ENCODE results near the gene GUCD1.

Gene GUCD1

DNA sequence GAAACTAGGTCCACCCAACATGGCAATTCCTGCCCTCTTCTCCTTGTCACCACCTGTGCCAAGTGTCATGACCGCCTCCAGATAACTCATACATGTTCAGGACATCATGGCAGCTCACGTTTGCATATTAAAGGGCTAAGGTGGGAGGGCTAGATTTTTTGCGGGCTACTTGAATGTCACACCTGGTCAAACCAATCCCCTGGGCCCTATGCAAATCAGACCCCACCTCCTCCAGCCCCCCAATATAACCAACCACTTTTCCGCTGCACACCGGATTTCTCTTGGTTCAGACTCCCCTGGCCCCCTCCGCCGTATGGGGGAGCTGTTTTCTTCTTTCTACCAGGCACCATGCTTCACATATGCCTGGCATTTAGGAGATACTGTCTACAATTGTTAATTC lies 47.2 kb downstream of the GUCD1 start:
- Histone ChIP-seq H3K4me1 (ENCODE audit: insufficient read depth, low read length) (peaks cover 14% of the 10 kb centered on the region), H3K27ac (ENCODE audit: low read depth, low read length) (no peak overlapping the region)
- 33% methylated on average over 5 of the region's 7 CpGs for WGBS

DNA sequence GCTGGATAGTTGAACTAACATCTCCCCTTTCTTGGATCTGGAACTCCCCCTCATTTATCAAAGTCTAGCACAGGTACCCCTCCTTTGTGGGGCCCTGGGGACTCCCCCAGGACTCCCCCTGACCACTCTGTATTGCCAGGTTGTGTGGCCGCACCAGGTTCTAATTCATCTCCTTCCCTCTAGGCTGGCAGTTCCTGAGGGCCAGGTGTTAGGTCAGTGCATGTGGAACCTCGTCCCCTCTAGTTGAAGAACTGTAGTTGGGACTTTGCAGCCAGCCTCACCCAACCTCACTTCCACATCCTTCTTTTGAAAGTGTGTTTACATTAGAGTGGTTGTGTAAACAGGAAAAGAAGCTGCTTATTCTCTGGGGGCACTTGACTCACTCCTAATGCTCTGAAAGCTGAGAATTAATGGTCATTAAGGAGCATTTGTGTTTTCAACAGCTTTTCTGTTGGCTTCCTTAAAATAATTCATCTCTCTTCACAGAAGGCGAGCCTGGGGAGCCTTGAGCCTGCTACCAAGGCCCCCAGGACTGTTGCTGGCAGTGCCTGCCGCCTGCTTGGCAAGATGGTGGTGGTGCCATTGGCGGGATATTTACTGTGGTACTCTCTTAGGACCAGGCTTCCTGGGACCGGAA lies 48.0 kb downstream of the GUCD1 start:
- H3K9me3 ChIP-seq (ENCODE audit: insufficient read depth, low read depth, low read length) = no peaks in the 10 kb centered on the region
- H3K27me3 ChIP-seq (ENCODE audit: insufficient read depth, low read length) = no peaks in the 10 kb centered on the region
- no peaks in the 10 kb centered on the region for H3K36me3 ChIP-seq (ENCODE audit: insufficient read depth, low read length)
- no peak overlapping the region for H3K9ac ChIP-seq (ENCODE audit: low read depth, low read length)
- peak overlapping the region; percentile 64 for H3K27ac ChIP-seq (ENCODE audit: low read depth, low read length)
- WGBS = 39% methylated on average over 5 of the region's 6 CpGs
- H3K4me3 ChIP-seq (ENCODE audit: low read length) = peak overlapping the region; percentile 33; the same call in 1 of the 2 replicates
- H3K4me1 ChIP-seq (ENCODE audit: insufficient read depth, low read length) = peaks cover 14% of the 10 kb centered on the region

More for the DNA sequence above, 47.2 kb downstream of the GUCD1 start:
- no peak overlapping the region for H3K9ac ChIP-seq (ENCODE audit: low read depth, low read length)
- H3K27me3 ChIP-seq (ENCODE audit: insufficient read depth, low read length) = no peaks in the 10 kb centered on the region
- peak overlapping the region; percentile 33; the same call in 1 of the 2 replicates for H3K4me3 ChIP-seq (ENCODE audit: low read length)
- H3K36me3 ChIP-seq (ENCODE audit: insufficient read depth, low read length) = no peaks in the 10 kb centered on the region
- H3K9me3 ChIP-seq (ENCODE audit: insufficient read depth, low read depth, low read length) = no peaks in the 10 kb centered on the region

DNA sequence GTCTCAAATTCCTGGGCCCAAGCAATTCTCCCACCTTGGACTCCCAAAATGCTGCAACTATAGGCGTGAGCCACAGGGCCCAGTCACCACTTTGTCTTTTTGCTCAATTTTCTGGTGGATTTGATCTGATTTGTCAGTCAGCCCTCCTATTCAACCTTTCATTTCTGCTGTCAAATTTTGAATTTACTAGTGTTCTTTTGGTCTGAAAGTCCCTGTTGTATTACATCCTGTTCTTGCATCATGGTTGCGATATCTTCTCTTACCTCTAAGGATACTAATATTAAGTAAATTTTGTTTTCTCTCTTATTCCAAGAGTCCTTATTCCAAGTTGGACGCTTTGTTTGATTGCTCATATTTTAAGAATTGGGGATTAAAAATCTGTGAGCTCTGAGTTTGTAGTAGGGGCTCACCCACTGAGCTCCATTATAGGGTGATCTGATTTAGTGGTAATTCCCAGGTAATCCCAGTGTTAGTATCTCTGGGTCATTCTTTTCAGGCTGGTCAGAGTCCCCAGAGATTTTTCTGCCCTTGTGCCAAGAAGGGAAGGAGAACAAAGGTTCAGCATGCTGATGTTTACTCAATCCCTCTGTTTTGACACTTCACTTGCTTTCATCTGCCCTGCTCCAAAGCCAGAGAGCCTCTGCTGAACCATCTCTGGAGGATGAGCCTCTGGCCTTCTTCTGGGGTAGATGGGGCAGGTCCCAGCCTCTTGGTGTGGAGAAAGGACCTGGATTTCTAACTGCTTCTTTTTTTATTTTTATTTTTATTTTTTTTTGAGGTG lies 49.8 kb downstream of the GUCD1 start:
- Histone ChIP-seq H3K9me3 (ENCODE audit: insufficient read depth, low read depth, low read length) (no peaks in the 10 kb centered on the region), H3K27ac (ENCODE audit: low read depth, low read length) (no peak overlapping the region), H3K4me1 (ENCODE audit: insufficient read depth, low read length) (peaks cover 14% of the 10 kb centered on the region), H3K4me3 (ENCODE audit: low read length) (no peak overlapping the region), H3K27me3 (ENCODE audit: insufficient read depth, low read length) (no peaks in the 10 kb centered on the region), H3K36me3 (ENCODE audit: insufficient read depth, low read length) (no peaks in the 10 kb centered on the region), H3K9ac (ENCODE audit: low read depth, low read length) (no peak overlapping the region)
- 89% methylated on average over 2 of the region's 3 CpGs for WGBS

DNA sequence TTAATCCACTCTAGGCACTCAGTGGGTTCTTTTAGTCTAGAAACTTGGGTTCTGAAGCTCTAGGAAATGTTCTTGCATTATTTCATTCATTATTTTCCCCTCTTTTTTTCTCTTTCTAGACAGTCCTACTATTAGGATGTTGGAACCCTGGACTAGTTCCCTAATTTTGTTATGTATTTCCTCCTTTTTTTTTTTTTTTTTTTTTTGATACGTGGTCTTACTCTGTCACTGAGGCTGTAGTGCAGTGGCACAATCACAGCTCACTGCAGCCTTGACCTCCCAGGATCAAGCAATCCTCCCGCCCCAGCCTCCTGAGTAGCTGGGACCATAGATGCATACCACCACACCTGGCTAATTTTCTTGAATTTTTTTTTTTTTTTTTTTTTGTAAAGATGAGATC lies 50.4 kb downstream of the GUCD1 start:
- WGBS = 95% methylated on average over 2 of the region's 2 CpGs
- Histone ChIP-seq H3K27me3 (ENCODE audit: insufficient read depth, low read length) (no peaks in the 10 kb centered on the region), H3K9ac (ENCODE audit: low read depth, low read length) (no peak overlapping the region), H3K4me3 (ENCODE audit: low read length) (no peak overlapping the region), H3K27ac (ENCODE audit: low read depth, low read length) (no peak overlapping the region), H3K36me3 (ENCODE audit: insufficient read depth, low read length) (no peaks in the 10 kb centered on the region), H3K9me3 (ENCODE audit: insufficient read depth, low read depth, low read length) (no peaks in the 10 kb centered on the region), H3K4me1 (ENCODE audit: insufficient read depth, low read length) (peaks cover 14% of the 10 kb centered on the region)

DNA sequence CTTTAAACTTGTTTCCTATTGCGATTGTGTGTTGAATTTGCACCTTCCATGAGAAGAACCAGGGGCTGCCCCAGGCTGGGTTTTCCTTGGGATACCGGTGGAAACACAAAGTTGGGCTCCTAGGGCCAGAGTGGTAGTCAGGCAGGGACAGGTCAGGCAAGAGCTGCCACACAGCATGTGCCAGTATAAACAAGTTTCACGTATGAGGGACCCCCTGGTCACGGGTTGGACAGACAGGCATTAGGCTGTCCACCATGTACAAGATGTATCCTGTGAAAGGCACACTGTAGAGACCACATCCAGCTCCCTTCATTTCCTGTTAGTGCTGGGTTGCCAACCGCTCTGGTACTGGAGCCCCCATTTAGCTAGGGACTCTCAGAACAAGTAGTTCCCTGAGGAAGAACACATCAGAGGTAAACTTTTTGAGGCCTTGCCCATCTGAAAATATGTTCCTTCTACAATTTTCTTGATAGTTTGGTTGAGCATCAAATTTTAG lies 51.0 kb downstream of the GUCD1 start:
- WGBS = 93% methylated on average over 5 of the region's 5 CpGs
- Histone ChIP-seq H3K36me3 (ENCODE audit: insufficient read depth, low read length) (no peaks in the 10 kb centered on the region), H3K4me3 (ENCODE audit: low read length) (no peak overlapping the region), H3K9me3 (ENCODE audit: insufficient read depth, low read depth, low read length) (no peaks in the 10 kb centered on the region), H3K27ac (ENCODE audit: low read depth, low read length) (no peak overlapping the region), H3K4me1 (ENCODE audit: insufficient read depth, low read length) (peaks cover 14% of the 10 kb centered on the region), H3K9ac (ENCODE audit: low read depth, low read length) (no peak overlapping the region), H3K27me3 (ENCODE audit: insufficient read depth, low read length) (no peaks in the 10 kb centered on the region)

DNA sequence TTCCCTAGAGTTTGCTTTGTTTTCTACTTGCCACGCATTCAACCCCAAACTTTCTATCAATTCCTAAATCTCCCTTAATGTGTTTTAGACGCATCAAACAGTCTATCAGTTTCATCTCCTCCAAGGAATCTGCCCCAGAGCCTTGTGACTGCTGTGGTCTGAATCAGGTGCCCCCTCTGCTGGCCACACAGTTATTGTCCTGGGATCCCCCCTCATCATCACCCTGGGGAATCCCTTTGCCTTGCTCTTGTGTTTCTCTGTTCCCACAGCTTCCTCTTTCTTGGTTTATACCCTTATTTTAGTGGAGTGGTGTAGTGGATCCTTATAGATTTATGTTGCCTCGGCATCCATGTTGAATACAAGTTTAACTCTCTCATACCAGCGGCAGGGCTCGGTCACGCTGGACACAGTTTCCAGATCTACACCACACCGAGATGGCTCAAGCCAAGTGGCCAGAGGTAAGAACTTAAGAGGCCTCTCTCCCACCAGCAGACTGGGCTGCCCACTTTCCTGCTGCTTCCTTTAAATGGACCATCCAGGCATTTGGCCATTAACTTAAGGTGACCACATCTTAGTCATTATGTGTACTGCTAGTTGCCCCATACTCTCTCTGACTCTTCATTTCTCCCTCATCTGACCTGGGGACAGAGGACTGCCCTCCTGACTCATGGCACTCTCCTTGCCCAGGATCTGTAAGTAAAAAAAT lies 51.6 kb downstream of the GUCD1 start:
- H3K36me3 ChIP-seq (ENCODE audit: insufficient read depth, low read length) = no peaks in the 10 kb centered on the region
- H3K9me3 ChIP-seq (ENCODE audit: insufficient read depth, low read depth, low read length) = no peaks in the 10 kb centered on the region
- H3K4me3 ChIP-seq (ENCODE audit: low read length) = no peak overlapping the region
- peaks cover 14% of the 10 kb centered on the region for H3K4me1 ChIP-seq (ENCODE audit: insufficient read depth, low read length)
- no peaks in the 10 kb centered on the region for H3K27me3 ChIP-seq (ENCODE audit: insufficient read depth, low read length)
- no peak overlapping the region for H3K9ac ChIP-seq (ENCODE audit: low read depth, low read length)
- 87% methylated on average over 7 of the region's 7 CpGs for WGBS
- no peak overlapping the region for H3K27ac ChIP-seq (ENCODE audit: low read depth, low read length)

DNA sequence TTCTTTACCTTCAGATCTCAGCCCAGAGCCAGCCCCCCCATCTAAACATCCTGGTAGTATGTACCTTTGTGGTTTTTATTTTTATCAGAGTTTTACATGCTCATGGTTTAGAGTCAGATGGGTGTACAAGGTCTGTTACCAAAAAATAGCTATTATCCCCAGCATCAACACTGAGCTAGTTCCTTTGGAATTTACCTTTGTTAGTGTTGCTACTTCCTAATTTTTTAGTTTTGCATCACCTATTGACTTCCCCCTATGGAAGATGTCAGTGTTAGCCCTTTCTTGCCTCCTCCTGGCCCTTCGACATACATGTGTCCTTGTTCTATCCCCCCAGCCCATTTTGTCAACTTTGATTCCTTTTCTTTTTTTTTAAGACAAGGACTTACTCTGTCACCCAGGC lies 52.4 kb downstream of the GUCD1 start:
- Histone ChIP-seq H3K27ac (ENCODE audit: low read depth, low read length) (no peak overlapping the region), H3K9me3 (ENCODE audit: insufficient read depth, low read depth, low read length) (no peaks in the 10 kb centered on the region), H3K36me3 (ENCODE audit: insufficient read depth, low read length) (no peaks in the 10 kb centered on the region), H3K4me1 (ENCODE audit: insufficient read depth, low read length) (peaks cover 13% of the 10 kb centered on the region), H3K4me3 (ENCODE audit: low read length) (no peak overlapping the region), H3K27me3 (ENCODE audit: insufficient read depth, low read length) (no peaks in the 10 kb centered on the region), H3K9ac (ENCODE audit: low read depth, low read length) (no peak overlapping the region)
- 93% methylated on average over 1 of the region's 1 CpG for WGBS

DNA sequence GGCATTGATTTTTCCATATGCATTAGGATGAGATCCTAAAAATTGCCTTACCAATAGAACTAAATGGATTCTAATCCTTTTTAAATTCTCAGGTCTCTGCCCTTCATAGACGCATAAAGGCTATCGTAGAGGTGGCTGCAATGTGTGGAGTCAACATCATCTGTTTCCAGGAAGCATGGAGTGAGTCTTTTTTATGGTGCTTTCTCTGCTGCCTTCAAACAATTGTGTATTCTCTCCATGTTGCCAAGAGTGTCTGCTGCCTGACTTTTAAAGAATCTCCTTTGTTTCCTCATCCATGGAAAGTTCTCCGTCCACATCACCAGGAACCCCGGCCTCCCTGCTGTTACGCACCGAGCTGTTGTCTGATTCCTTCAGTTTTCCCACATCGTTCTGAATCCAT lies 52.9 kb downstream of the GUCD1 start:
- Histone ChIP-seq H3K36me3 (ENCODE audit: insufficient read depth, low read length) (no peaks in the 10 kb centered on the region), H3K27me3 (ENCODE audit: insufficient read depth, low read length) (no peaks in the 10 kb centered on the region), H3K4me3 (ENCODE audit: low read length) (no peak overlapping the region), H3K27ac (ENCODE audit: low read depth, low read length) (no peak overlapping the region), H3K9ac (ENCODE audit: low read depth, low read length) (no peak overlapping the region), H3K9me3 (ENCODE audit: insufficient read depth, low read depth, low read length) (no peaks in the 10 kb centered on the region), H3K4me1 (ENCODE audit: insufficient read depth, low read length) (peaks cover 8% of the 10 kb centered on the region)
- WGBS = 84% methylated on average over 7 of the region's 7 CpGs

DNA sequence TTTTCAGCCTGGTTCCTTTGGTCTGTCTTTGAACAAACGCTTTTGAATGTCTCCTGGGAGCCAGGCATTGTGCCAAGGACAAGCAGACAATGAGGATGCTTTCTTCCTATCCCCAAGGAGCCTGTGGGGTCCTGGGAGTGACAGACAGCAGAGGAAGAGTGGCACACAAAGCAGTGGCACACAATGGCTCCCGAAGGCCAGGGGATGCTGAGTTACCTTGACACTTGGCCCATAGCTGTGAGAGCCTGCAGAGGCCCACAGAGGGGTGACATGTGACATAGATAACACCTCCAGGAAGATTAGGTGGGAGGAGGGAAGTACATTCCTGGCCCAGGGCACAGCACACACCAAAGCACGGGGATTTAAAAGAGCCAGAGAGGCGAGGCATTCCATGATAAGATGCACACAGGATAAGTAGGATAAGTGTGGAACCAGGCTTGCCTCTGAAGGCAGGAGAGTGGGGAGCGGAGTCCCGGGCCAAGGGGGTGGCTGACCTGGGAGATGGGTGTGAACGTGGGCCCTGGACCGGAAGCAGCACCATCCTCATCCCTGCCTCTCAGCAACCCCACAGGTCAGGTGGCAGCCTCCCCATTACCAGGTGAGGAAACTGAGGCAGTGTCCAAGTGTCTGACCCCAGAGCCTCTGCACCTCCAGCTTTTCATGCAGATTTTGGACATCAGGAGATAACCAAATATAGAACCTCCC lies 53.5 kb downstream of the GUCD1 start:
- 85% methylated on average over 8 of the region's 8 CpGs for WGBS
- no peak overlapping the region for H3K27ac ChIP-seq (ENCODE audit: low read depth, low read length)
- no peaks in the 10 kb centered on the region for H3K36me3 ChIP-seq (ENCODE audit: insufficient read depth, low read length)
- H3K27me3 ChIP-seq (ENCODE audit: insufficient read depth, low read length) = peaks cover 6% of the 10 kb centered on the region
- H3K4me1 ChIP-seq (ENCODE audit: insufficient read depth, low read length) = peaks cover 2% of the 10 kb centered on the region; the same call in 1 of the 2 replicates
- H3K4me3 ChIP-seq (ENCODE audit: low read length) = no peak overlapping the region
- H3K9ac ChIP-seq (ENCODE audit: low read depth, low read length) = no peak overlapping the region
- H3K9me3 ChIP-seq (ENCODE audit: insufficient read depth, low read depth, low read length) = no peaks in the 10 kb centered on the region

DNA sequence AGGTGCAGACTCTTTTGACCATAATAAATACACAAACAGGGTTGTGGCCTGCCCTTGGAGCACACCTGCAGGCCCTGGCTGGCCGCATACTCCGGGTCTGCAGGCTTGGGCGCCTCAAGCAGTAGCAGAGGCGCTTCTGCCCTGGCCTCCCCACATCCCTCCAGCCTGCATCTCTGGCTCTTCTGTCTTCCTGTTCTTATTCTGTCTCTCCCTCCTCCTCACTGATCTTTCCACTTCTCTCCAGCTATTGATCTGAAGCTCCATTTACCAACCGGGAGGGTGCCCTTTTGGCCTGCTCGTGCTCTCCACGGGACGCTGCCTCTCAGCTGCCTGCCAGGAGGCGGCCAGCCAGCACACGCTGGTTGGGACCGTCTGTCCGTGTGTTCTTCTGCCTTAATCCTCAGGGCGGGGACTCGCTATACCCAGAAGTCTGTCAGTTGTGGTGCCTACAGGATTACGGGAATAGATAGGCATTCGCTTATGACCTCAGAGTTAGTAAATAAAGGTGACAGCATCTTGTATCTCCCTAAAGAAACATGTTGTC lies 54.6 kb downstream of the GUCD1 start:
- Histone ChIP-seq H3K9me3 (ENCODE audit: insufficient read depth, low read depth, low read length) (peaks cover 1% of the 10 kb centered on the region; the same call in 1 of the 2 replicates), H3K4me1 (ENCODE audit: insufficient read depth, low read length) (no peaks in the 10 kb centered on the region), H3K27me3 (ENCODE audit: insufficient read depth, low read length) (peaks cover 17% of the 10 kb centered on the region), H3K9ac (ENCODE audit: low read depth, low read length) (no peak overlapping the region), H3K4me3 (ENCODE audit: low read length) (no peak overlapping the region), H3K27ac (ENCODE audit: low read depth, low read length) (no peak overlapping the region), H3K36me3 (ENCODE audit: insufficient read depth, low read length) (no peaks in the 10 kb centered on the region)
- WGBS = 65% methylated on average over 16 of the region's 16 CpGs

Data from HUES64 (cell line).